Hepatocyte (in vitro differentiated cells): Measurements from ENCODE around the gene CD81.

Experiments
- CTCF ChIP-seq: fragments of 200-600 bp; sonication (generic); IDR thresholded peaks from 2 replicates; pipeline ENCODE4 v1.5.1; 2016; ENCODE audit warnings: antibody characterized with exemption, mild to moderate bottlenecking; ENCODE audit not compliant: poor library complexity
- EZH2 ChIP-seq: fragments of 200-600 bp; sonication (generic); IDR thresholded peaks from 2 replicates; pipeline ENCODE4 v1.6.1; 2016; ENCODE audit warnings: antibody characterized with exemption, mild to moderate bottlenecking, borderline replicate concordance

- TF ChIP-seq EZH2 (no peak), CTCF (no peak)
Measured at GRCh38 chr11:2342557-2342956, 34.6 kb upstream of the CD81 start.
